ENCODE measurements around the gene POU3F2.

DNA sequence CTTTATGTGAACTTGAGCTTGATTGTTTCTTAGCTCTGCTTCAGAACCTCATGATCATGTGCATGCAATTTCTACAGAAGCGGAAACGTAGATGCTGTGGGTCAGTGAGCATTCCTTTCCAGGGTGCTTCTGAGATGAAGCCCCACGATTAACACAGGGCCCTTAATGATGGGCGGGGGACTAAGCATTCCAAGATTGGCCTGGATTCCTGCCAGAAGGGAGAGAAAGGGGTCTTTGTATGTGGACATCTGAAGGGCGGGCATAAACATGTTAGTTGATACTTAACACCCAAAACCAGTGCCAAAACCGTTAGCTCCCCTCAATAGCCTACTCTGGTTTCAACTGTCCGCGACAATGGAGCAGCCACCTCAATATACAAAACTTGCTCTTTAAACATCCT, 46.9 kb upstream of the POU3F2 start:
- TF ChIP-seq CTCF (IDR thresholded peaks at IDR 0.05; ENCODE audit: low read depth, low read length) = no peak
- TF ChIP-seq POLR2A (IDR thresholded peaks at IDR 0.05; ENCODE audit: extremely low read depth, insufficient read length) = no peak
- TF ChIP-seq MAX (IDR thresholded peaks at IDR 0.05; ENCODE audit: low read depth, low read length) = no peak

Measured in NB4 (cell line).